Measurements from ENCODE around the gene RABGAP1L. TPM values are rescaled to one million over a fixed set of nuclear protein-coding genes. Genes with fewer than 3 reads are reported as not detected.

RABGAP1L gene
- total and polyA plus RNA-seq, 2 of the 8 experiments (the other 6 are each of a cell fraction or from before 2014, with no cell fraction given): 33.3 to 156 TPM

DNA sequence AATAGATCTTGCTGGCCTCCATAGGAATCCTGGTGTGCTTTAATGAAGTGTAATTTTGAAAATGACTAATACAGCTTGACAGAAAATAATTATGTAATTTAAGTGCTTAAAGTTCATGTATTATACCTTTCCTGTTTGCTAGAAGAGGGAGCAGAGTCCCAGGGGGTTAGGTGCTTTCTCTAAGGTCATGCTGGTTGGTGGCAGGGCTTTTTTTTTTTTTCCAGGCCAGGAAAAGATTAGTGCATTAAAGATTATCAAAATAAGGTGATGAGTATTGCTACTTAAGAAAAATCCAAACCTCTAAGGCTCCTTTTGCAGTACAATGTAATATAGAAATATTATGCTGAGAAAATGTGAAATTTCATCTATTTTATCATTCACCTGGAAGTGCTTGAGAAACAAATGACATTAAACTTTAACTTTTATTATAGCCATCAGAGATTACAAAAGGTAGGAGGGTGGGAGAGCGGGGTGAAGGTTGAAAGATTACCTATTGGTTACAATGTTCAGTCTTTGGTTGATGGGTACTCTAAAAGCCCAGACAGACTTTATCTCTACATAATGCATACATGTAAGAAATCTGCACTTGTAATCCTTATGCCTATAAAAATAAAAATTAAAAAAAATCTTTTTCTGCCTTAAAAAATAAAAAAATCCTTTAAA lies 110.8 kb downstream of the RABGAP1L start:
- no peaks in the 10 kb centered on the region for H3K23me2 ChIP-seq (ENCODE audit: low read depth, low read length)
- no peak overlapping the region for H3K27ac ChIP-seq (ENCODE audit: low read depth, low read length)
- no peak overlapping the region for H2BK12ac ChIP-seq (ENCODE audit: low read depth, low read length)
- no peak overlapping the region for H2BK5ac ChIP-seq (ENCODE audit: low read depth, low read length)
- no peak overlapping the region for H4K8ac ChIP-seq (ENCODE audit: extremely low read depth, insufficient read depth, low read length)
- 89% methylated on average over 1 of the region's 1 CpG; no CpG with 5 or more reads in 1 of the 2 experiments for WGBS, 2 experiments (ENCODE audit: extremely low coverage in 1 of 2, insufficient coverage in 1 of 2, insufficient read length in 1 of 2, insufficient replicate concordance in 2 of 2, low coverage in 1 of 2, low lambda C conversion rate in 2 of 2, missing lambda C conversion rate in 1 of 2)
- no peaks in the 10 kb centered on the region for H3K79me1 ChIP-seq (ENCODE audit: low read depth, low read length)
- no peak overlapping the region for H2BK120ac ChIP-seq (replicated peaks; ENCODE audit: low read depth, low read length)
- no peaks in the 10 kb centered on the region for H3K79me2 ChIP-seq (ENCODE audit: control insufficient read depth in 1 of 2, insufficient read depth in 2 of 2, low read length in 2 of 2)
- CTCF ChIA-PET (ENCODE audit: partially characterized antibody): no interaction called here
- DNase-seq (ENCODE audit: low read depth in 1 of 2, low spot score in 2 of 2) (no peak), FAIRE-seq (no peak)
- H2BK15ac ChIP-seq (ENCODE audit: low read length): no peak overlapping the region
- H3K27me3 ChIP-seq (replicated peaks in 1 of 4; ENCODE audit: control insufficient read depth in 3 of 4, extremely low read depth in 1 of 4, insufficient read depth in 3 of 4, low read length in 3 of 4): no peaks in the 10 kb centered on the region
- H4K5ac ChIP-seq (ENCODE audit: insufficient read length, low read depth, low read length): no peak overlapping the region
- no peak overlapping the region for H3K23ac ChIP-seq (ENCODE audit: insufficient read length)
- no peak overlapping the region for H3K56ac ChIP-seq (replicated peaks; ENCODE audit: insufficient read length, low read depth, low read length)
- H4K20me1 ChIP-seq (replicated peaks in 1 of 2; ENCODE audit: control insufficient read depth in 1 of 2, insufficient read depth in 2 of 2, low read length in 2 of 2): no peaks in the 10 kb centered on the region
- H3K4me2 ChIP-seq (ENCODE audit: insufficient read depth in 1 of 2, low read depth in 2 of 2, low read length in 2 of 2): no peak overlapping the region
- no peaks in the 10 kb centered on the region for H3K4me1 ChIP-seq (replicated peaks in 1 of 4; ENCODE audit: control insufficient read depth in 3 of 4, insufficient read depth in 4 of 4, low read length in 3 of 4)
- no peak overlapping the region for H4K91ac ChIP-seq (replicated peaks; ENCODE audit: insufficient read length, low read length)
- H2AK5ac ChIP-seq (ENCODE audit: low read depth, low read length): no peak overlapping the region
- H2BK20ac ChIP-seq (ENCODE audit: low read length): no peak overlapping the region
- POLR2A ChIA-PET (ENCODE audit: partially characterized antibody): no interaction called here
- no peak overlapping the region for H3K4me3 ChIP-seq (ENCODE audit: extremely low read depth in 1 of 4, insufficient read depth in 2 of 4, low read depth in 3 of 4, low read length in 4 of 4)
- H3K9me3 ChIP-seq (ENCODE audit: insufficient read depth in 2 of 2, low read depth in 1 of 2, low read length in 1 of 2): no peaks in the 10 kb centered on the region
- H3K18ac ChIP-seq (ENCODE audit: extremely low read depth, low read length): no peak overlapping the region
- H3K4ac ChIP-seq (replicated peaks; ENCODE audit: insufficient read length, low read depth, low read length): no peak overlapping the region
- H3K36me3 ChIP-seq (ENCODE audit: control insufficient read depth in 2 of 4, insufficient read depth in 4 of 4, low read length in 3 of 4): no peaks in the 10 kb centered on the region
- H3K14ac ChIP-seq (ENCODE audit: insufficient read length): no peak overlapping the region
- no peak overlapping the region for H2AFZ ChIP-seq (ENCODE audit: low read length)
- no peak overlapping the region for H3K9ac ChIP-seq (replicated peaks in 1 of 4; ENCODE audit: extremely low read depth in 1 of 4, low read depth in 3 of 4, low read length in 3 of 4)
- TF ChIP-seq EP300 (IDR thresholded peaks at IDR 0.05; ENCODE audit: borderline replicate concordance in 1 of 2, low read depth in 2 of 2, low read length in 2 of 2) (no peak), GABPA (IDR thresholded peaks at IDR 0.05; ENCODE audit: borderline replicate concordance, insufficient read depth, low read length) (no peak), KDM5A (IDR thresholded peaks at IDR 0.05; ENCODE audit: low read length) (no peak), E2F6 (IDR thresholded peaks at IDR 0.05) (no peak), RAD21 (IDR thresholded peaks at IDR 0.05 in 1 of 2, conservative IDR thresholded peaks at IDR 0.05 in 1 of 2; ENCODE audit: low read depth in 2 of 2, low read length in 2 of 2) (no peak), CBX8 (IDR thresholded peaks at IDR 0.05; ENCODE audit: borderline replicate concordance, low read depth, low read length) (no peak), SP4 (IDR thresholded peaks at IDR 0.05; ENCODE audit: low read length) (no peak), HDAC6 (IDR thresholded peaks at IDR 0.05; ENCODE audit: low read depth, low read length) (no peak), RFX5 (IDR thresholded peaks at IDR 0.05; ENCODE audit: borderline replicate concordance, low read depth, low read length) (no peak)
- TF ChIP-seq, protein P1, sequence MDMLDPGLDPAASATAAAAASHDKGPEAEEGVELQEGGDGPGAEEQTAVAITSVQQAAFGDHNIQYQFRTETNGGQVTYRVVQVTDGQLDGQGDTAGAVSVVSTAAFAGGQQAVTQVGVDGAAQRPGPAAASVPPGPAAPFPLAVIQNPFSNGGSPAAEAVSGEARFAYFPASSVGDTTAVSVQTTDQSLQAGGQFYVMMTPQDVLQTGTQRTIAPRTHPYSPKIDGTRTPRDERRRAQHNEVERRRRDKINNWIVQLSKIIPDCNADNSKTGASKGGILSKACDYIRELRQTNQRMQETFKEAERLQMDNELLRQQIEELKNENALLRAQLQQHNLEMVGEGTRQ (IDR thresholded peaks at IDR 0.05; ENCODE audit: low read length): no peak

All from H1 (cell line).